A549 (cell line): Measurements from ENCODE around the gene GABBR2. TPM values are rescaled to one million over a fixed set of nuclear protein-coding genes. Genes with fewer than 3 reads are reported as not detected.

Source experiments
- ATAC-seq, 2 experiments: fragments of 200-7000 bp in 1 of 2; fragments of >200 bp in 1 of 2; cut with Nextera tagmentation in 1 of 2; cut with Tn5 transposase in 1 of 2; 3 replicates each; pipeline versions ENCODE4 v1.8.0 to v1.9.1; 2018 to 2020; ENCODE audit warnings: mild to moderate bottlenecking in 1 of 2, moderate library complexity in 1 of 2
- CTCF ChIA-PET: fragments of 300-600 bp; sonication (Branson Sonifier 250); formaldehyde crosslinking; extraction: SDS; loops from one replicate; lab custom pipeline; 2021; ENCODE audit warnings: antibody characterized with exemption, inconsistent platforms; lab: Yijun Ruan, JAX
- POLR2A ChIA-PET: fragments of 350-600 bp; formaldehyde crosslinking; extraction: SDS; loops from one replicate; lab custom pipeline; 2021; ENCODE audit warnings: antibody characterized with exemption, inconsistent platforms; lab: Yijun Ruan, JAX
- DNase-seq, 2 experiments: peaks; one replicate each; pipeline versions ENCODE4 v3.0.0 to v3.0.0-alpha.2; 2011 to 2016; ENCODE audit warnings: low read depth in 1 of 2, low spot score in 1 of 2
- FAIRE-seq: peaks from 2 replicates; lab custom pipeline; 2011; peaks lifted over from hg19 to GRCh38; lab: Jason Lieb, UNC
- H3K27ac ChIP-seq, 2 experiments: fragments of >200 bp; sonication (Bioruptor Twin); formaldehyde crosslinking; 3 replicates each; pipeline ENCODE4 v1.5.1; 2016 to 2017
- H3K4me1 ChIP-seq: fragments of >200 bp; sonication (Bioruptor Twin); formaldehyde crosslinking; 3 replicates; pipeline ENCODE4 v1.6.1; 2016
- H3K4me2 ChIP-seq: fragments of >200 bp; sonication (Bioruptor Twin); formaldehyde crosslinking; 3 replicates; pipeline ENCODE4 v1.6.1; 2016
- H3K4me3 ChIP-seq: fragments of >200 bp; sonication (Bioruptor Twin); formaldehyde crosslinking; 3 replicates; pipeline ENCODE4 v1.5.1; 2016
- H3K9me3 ChIP-seq: fragments of >200 bp; sonication (Bioruptor Twin); formaldehyde crosslinking; 3 replicates; pipeline ENCODE4 v1.6.1; 2016
- ATOH8 ChIP-seq: fragments of 250-450 bp; sonication (Bioruptor Pico); IDR thresholded peaks from 2 replicates; pipeline ENCODE4 v1.5.0; 2020; ENCODE audit warnings: low read depth, mild to moderate bottlenecking, moderate library complexity
- BCL3 ChIP-seq: fragments of >200 bp; sonication (Bioruptor Twin); formaldehyde crosslinking; IDR thresholded peaks from 3 replicates; pipeline ENCODE4 v1.6.1; 2016
- CBX8 ChIP-seq: fragments of 200-600 bp; sonication (generic); IDR thresholded peaks from 2 replicates; pipeline ENCODE4 v1.6.1; 2016
- CEBPB ChIP-seq, 2 experiments: fragments of >200 bp in 1 of 2; sonication (Bioruptor Twin) in 1 of 2; formaldehyde crosslinking in 1 of 2; IDR thresholded peaks; 2 replicates each; pipeline ENCODE4 v1.6.1; 2012 to 2016
- CHD4 ChIP-seq: fragments of 200-600 bp; sonication (generic); IDR thresholded peaks from 2 replicates; pipeline ENCODE4 v1.6.1; 2016; ENCODE audit warnings: antibody characterized with exemption, mild to moderate bottlenecking, borderline replicate concordance
- CTCF ChIP-seq: fragments of >200 bp; sonication (Bioruptor Twin); formaldehyde crosslinking; IDR thresholded peaks from 3 replicates; pipeline ENCODE4 v1.5.1; 2016
- FOSL2 ChIP-seq, 2 experiments: fragments of 450-650 bp in 1 of 2; fragments of >200 bp in 1 of 2; sonication (Bioruptor Twin) in 1 of 2; formaldehyde crosslinking; IDR thresholded peaks; 2 replicates each; pipeline versions ENCODE4 v1.5.0 to v1.6.1; 2016 to 2020; ENCODE audit warnings: mild to moderate bottlenecking in 1 of 2, moderate library complexity in 1 of 2
- JUN ChIP-seq, 2 experiments: fragments of >200 bp; sonication (Bioruptor Twin); formaldehyde crosslinking; IDR thresholded peaks; 2 replicates in 1 of 2; 3 replicates in 1 of 2; pipeline ENCODE4 v1.6.1; 2016 to 2017
- JUNB ChIP-seq: fragments of >200 bp; sonication (Bioruptor Twin); formaldehyde crosslinking; IDR thresholded peaks from 2 replicates; pipeline ENCODE4 v1.6.1; 2016
- KDM1A ChIP-seq: fragments of 200-600 bp; sonication (generic); IDR thresholded peaks from 2 replicates; pipeline ENCODE4 v1.6.1; 2016; ENCODE audit warnings: low read depth, mild to moderate bottlenecking
- MAFK ChIP-seq: fragments of 450-650 bp; IDR thresholded peaks from 2 replicates; pipeline ENCODE4 v1.6.1; 2014; ENCODE audit not compliant: partially characterized antibody
- MAZ ChIP-seq: fragments of 150-350 bp; IDR thresholded peaks from 2 replicates; pipeline ENCODE4 v1.6.1; 2014; ENCODE audit warnings: antibody characterized with exemption, low read depth, low read length, borderline replicate concordance
- MYC ChIP-seq: IDR thresholded peaks from 2 replicates; pipeline ENCODE4 v1.6.1; 2012; ENCODE audit warnings: mild to moderate bottlenecking, inconsistent platforms, low read length, improper control_type of control experiment, borderline replicate concordance
- NFE2L2 ChIP-seq: fragments of 150-350 bp; conservative IDR thresholded peaks from 2 replicates; pipeline ENCODE4 v1.6.1; 2014; ENCODE audit warnings: low read length
- NR3C1 ChIP-seq: fragments of >200 bp; sonication (Bioruptor Twin); formaldehyde crosslinking; IDR thresholded peaks from 3 replicates; pipeline ENCODE4 v1.6.1; 2017
- POLR2AphosphoS2 ChIP-seq: conservative IDR thresholded peaks from 2 replicates; pipeline ENCODE4 v1.6.1; 2012; ENCODE audit warnings: low read length, improper control_type of control experiment, inconsistent platforms
- RAD21 ChIP-seq, 2 experiments: fragments of >200 bp in 1 of 2; sonication (Bioruptor Twin) in 1 of 2; formaldehyde crosslinking in 1 of 2; IDR thresholded peaks in 1 of 2; conservative IDR thresholded peaks in 1 of 2; 2 replicates in 1 of 2; 3 replicates in 1 of 2; pipeline ENCODE4 v1.6.1; 2012 to 2018; ENCODE audit warnings: inconsistent platforms in 1 of 2
- RARB ChIP-seq: fragments of 250-450 bp; sonication (Bioruptor Pico); IDR thresholded peaks from 2 replicates; pipeline ENCODE4 v1.8.0; 2021; ENCODE audit warnings: mild to moderate bottlenecking, moderate library complexity
- RCOR1 ChIP-seq: fragments of 150-350 bp; IDR thresholded peaks from 2 replicates; pipeline ENCODE4 v1.6.1; 2014; ENCODE audit warnings: antibody characterized with exemption, low read length, low read depth
- RNF2 ChIP-seq: fragments of 200-600 bp; sonication (generic); IDR thresholded peaks from 2 replicates; pipeline ENCODE4 v1.6.1; 2016; ENCODE audit warnings: low read depth, mild to moderate bottlenecking, antibody characterized with exemption, moderate library complexity, borderline replicate concordance
- SMC3 ChIP-seq: fragments of >200 bp; sonication (Bioruptor Twin); formaldehyde crosslinking; IDR thresholded peaks from 3 replicates; pipeline ENCODE4 v1.6.1; 2018; ENCODE audit warnings: inconsistent platforms
- USF2 ChIP-seq: fragments of 450-650 bp; IDR thresholded peaks from 2 replicates; pipeline ENCODE4 v1.6.1; 2014; ENCODE audit warnings: antibody characterized with exemption
- WGBS: methylation state at CpG from one replicate; pipeline ENCODE4 v1.1.6; 2017; ENCODE audit errors: missing lambda C conversion rate; 5-methylcytosine and 5-hydroxymethylcytosine counted together
- polyA plus RNA-seq, 4 experiments: library from polyadenylated mRNA; depleted of rRNA in 3 of 4; stranded (reverse); fragments of >200 nt; fragmentation: RNase III in 1 of 4; extraction: RNeasy Plus Mini Kit Qiagen cat#74134 plus additional on column Dnase treatment in 1 of 4; gene quantifications; 2 replicates in 3 of 4; 3 replicates in 1 of 4; pipeline ENCODE4 v1.2.3, GENCODE V29; 2011 to 2017

GABBR2 gene
- polyA plus RNA-seq, 2 of the 4 experiments (the other 2 are of a cell fraction) = 0.08 to 0.57 TPM

GRCh38 chr9:98462310-98462709, 246.4 kb downstream of the GABBR2 start:
- no peak overlapping the region for H3K27ac ChIP-seq
- no peak overlapping the region for H3K4me2 ChIP-seq
- TF ChIP-seq NR3C1 = no peak
- TF ChIP-seq CHD4 = no peak
- TF ChIP-seq FOSL2 (IDR thresholded peaks at IDR 0.05) = no peak
- TF ChIP-seq FOSL2 (CRISPR knock-in tag; IDR thresholded peaks at IDR 0.05) = no peak
- no peak for TF ChIP-seq RARB (CRISPR knock-in tag)
- TF ChIP-seq KDM1A = no peak
- TF ChIP-seq NFE2L2 = no peak
- TF ChIP-seq RAD21 (conservative IDR thresholded peaks at IDR 0.05 in 1 of 2, IDR thresholded peaks at IDR 0.05 in 1 of 2) = no peak
- TF ChIP-seq MAFK = no peak
- TF ChIP-seq BCL3 = no peak
- no peak for TF ChIP-seq CBX8
- TF ChIP-seq CTCF = no peak
- TF ChIP-seq POLR2AphosphoS2 = no peak
- no peak for TF ChIP-seq RCOR1
- H3K4me3 ChIP-seq = no peak overlapping the region
- FAIRE-seq (no peak), ATAC-seq (no peak), DNase-seq (no peak)
- WGBS = 17% methylated on average over 2 of the region's 2 CpGs
- CTCF ChIA-PET = no interaction called here
- POLR2A ChIA-PET = no interaction called here
- no peaks in the 10 kb centered on the region for H3K4me1 ChIP-seq
- peaks cover 39% of the 10 kb centered on the region for H3K9me3 ChIP-seq

GRCh38 chr9:98460704-98461103, 248.0 kb downstream of the GABBR2 start:
- TF ChIP-seq JUN (IDR thresholded peaks at IDR 0.05) (no peak), BCL3 (no peak), SMC3 (no peak), RNF2 (no peak), MYC (no peak), MAZ (no peak), USF2 (no peak), ATOH8 (CRISPR knock-in tag) (no peak), CHD4 (no peak), CTCF (no peak), JUNB (no peak), CEBPB (IDR thresholded peaks at IDR 0.05) (no peak)
- DNase-seq = no peak
- Histone ChIP-seq H3K9me3 (peaks cover 39% of the 10 kb centered on the region), H3K4me1 (no peaks in the 10 kb centered on the region), H3K4me2 (no peak overlapping the region), H3K4me3 (no peak overlapping the region), H3K27ac (no peak overlapping the region)
- FAIRE-seq = no peak
- ChIA-PET POLR2A (no interaction called here), CTCF (no interaction called here)
- ATAC-seq = no peak
